DMS153 treated with DMSO at 0.1 percent for 48 hours (cell line): ENCODE data around the gene HTT.

Experiments used
- DNase-seq: peaks from one replicate; lab custom pipeline; 2025; ENCODE audit not compliant: unreplicated experiment; lab: John Stamatoyannopoulos, UW

The HTT gene

GRCh38 chr4:3286335-3287175 is 212.1 kb downstream of the HTT start:
- no peak for DNase-seq

DNA sequence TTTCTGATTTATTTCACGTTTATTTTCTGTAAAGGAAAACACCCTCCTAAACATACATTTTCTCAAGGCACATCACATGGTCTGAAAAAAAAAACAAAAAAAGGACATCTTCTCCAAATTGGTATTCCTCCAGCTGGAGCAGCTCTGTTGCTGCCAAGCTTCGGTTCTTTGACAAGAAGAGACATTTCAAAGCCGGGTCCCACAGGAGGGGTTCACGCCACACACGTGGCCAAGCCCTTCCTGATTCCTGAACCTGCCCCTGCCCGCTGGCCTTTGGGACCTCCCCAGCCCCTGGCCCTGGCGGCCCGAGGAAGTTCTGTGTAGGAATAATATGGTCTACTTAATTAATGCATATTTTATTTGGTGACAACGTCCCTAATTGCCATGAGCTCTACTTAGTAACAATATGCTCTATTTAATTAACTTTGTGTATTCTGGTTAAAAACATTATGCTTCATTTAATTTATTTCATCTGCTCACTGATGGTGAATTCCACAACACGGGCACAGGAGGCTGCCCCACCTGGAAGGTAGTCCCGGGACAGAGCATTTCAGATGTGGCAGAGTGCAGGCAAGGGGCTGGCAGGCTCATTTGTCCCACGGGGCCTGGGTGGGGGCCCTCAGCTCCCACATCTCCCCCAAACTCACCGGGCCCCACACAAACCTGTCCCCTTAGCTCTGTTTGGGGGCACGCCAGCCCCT is 212.9 kb downstream of the HTT start:
- DNase-seq, result no peak

DNA sequence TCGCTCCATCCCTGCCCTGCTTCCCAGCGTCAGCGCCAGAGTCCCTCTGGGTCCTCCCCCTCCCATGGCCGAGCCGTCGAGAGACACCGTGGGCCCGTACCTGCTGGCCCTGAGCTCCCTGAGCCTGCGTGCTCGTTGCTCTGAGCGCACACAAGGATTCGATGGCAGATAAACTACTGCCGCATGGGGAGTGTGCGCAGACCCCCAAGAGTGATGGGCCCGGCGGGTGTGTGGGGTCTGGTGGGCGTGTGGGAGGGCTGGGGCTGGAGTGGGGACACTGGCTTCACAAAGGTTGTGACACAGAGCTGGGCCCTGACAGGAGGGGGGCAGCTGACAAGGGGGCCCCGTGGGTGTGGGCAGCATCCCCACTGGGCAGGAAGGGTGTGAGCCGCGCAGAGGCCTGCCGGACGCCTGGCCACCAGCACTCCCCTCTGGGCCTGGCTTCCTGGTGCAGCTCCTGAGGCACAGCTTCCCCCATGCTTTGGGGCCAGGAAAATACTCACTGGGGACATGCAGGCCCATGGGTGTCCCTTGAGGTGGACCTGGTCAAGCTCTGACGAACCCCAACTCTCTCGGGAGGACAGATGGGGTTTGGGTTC is 213.6 kb downstream of the HTT start:
- DNase-seq, result no peak

GRCh38 chr4:3288571-3289094 is 214.2 kb downstream of the HTT start:
- DNase-seq, result no peak

- no peak for DNase-seq
These were observed 216.0 kb downstream of the HTT start for GRCh38 chr4:3290476-3290875.

- no peak for DNase-seq
These were observed 216.4 kb downstream of the HTT start for GRCh38 chr4:3290889-3291321.

- DNase-seq, result peak; percentile 72
These were observed 217.0 kb downstream of the HTT start for GRCh38 chr4:3291411-3291968.

DNA sequence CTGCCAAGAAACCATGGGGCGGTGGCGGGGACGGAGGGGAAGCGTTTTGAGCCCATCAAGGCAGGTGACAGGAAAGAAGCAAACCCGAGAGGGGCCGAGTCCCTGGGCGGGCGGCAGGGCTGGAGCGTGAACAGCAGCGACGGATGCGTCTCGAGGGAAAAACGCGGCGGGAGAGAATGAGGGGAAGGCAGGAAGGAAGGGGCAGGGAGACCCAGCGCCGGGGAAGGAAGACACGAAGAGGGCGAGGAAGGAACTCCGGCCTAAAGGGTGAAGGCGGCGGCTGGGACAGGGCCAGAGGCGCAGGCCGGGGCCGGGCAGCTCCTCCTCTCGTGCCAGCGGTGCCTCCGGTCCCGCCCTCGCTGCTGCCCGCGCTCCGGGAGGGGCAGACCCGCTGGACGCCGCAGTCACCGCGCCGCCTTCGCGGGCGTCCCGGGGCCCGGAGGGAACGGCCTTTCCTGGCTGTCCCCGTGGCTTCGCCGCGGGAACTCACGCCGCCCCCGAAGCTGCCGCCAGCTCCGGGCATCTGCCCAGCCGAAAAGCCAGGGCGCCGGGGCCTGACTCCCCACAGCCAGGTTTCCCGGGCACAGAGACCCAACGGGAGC is 217.6 kb downstream of the HTT start:
- peak; percentile 18 for DNase-seq

GRCh38 chr4:3292571-3293400 is 218.3 kb downstream of the HTT start, which contains the start of gene RGS12:
Gene RGS12 (plus strand): TSS chr4:3293021. CDS start chr4:3316171, 23,150 bp downstream.
- peak; percentile 28 for DNase-seq
